WTC11 (cell line): Measurements from ENCODE around the gene NTSR1. TPM values are rescaled to one million over a fixed set of nuclear protein-coding genes. Genes with fewer than 3 reads are reported as not detected.

ENCODE experiments used
- ATAC-seq: fragments of 200-7000 bp; cut with Tn5 transposase; 2 replicates; pipeline ENCODE4 v1.10.0; 2021; ENCODE audit warnings: mild to moderate bottlenecking, moderate library complexity
- CTCF ChIA-PET: fragments of 300-600 bp; sonication (Branson Sonifier 250); formaldehyde crosslinking; loops from one replicate; lab custom pipeline; 2021; ENCODE audit warnings: antibody characterized with exemption; lab: Charles Lee
- POLR2A ChIA-PET: fragments of 350-600 bp; sonication (Branson Sonifier 250); formaldehyde crosslinking; loops from one replicate; lab custom pipeline; 2021; ENCODE audit warnings: antibody characterized with exemption; lab: Charles Lee
- DNase-seq: peaks from one replicate; pipeline ENCODE4 v3.0.0; 2021; ENCODE audit warnings: low spot score
- H3K27ac Mint-ChIP-seq: 2 replicates; pipeline ENCODE4 v1.8.0; 2021; ENCODE audit warnings: mixed read lengths
- H3K27me3 Mint-ChIP-seq: 2 replicates; pipeline ENCODE4 v1.8.0; 2021; ENCODE audit warnings: low read depth, mild to moderate bottlenecking, moderate library complexity, mixed read lengths
- H3K36me3 Mint-ChIP-seq: 2 replicates; pipeline ENCODE4 v1.8.0; 2021; ENCODE audit warnings: mixed read lengths
- H3K4me1 Mint-ChIP-seq: 2 replicates; pipeline ENCODE4 v1.8.0; 2022; ENCODE audit warnings: mixed read lengths
- H3K4me3 Mint-ChIP-seq: 2 replicates; pipeline ENCODE4 v1.8.0; 2021; ENCODE audit warnings: mild to moderate bottlenecking, moderate library complexity, mixed read lengths
- H3K9me3 Mint-ChIP-seq: 2 replicates; pipeline ENCODE4 v1.8.0; 2021; ENCODE audit warnings: mixed read lengths
- CDX4 ChIP-seq: fragments of 250-450 bp; sonication (Bioruptor Pico); IDR thresholded peaks from 2 replicates; pipeline ENCODE4 v1.9.0; 2021; ENCODE audit warnings: moderate library complexity, mild to moderate bottlenecking, inconsistent platforms, borderline replicate concordance
- FOXJ3 ChIP-seq: sonication (generic); formaldehyde crosslinking; IDR thresholded peaks from 2 replicates; pipeline ENCODE4 v1.9.0; 2021; ENCODE audit warnings: missing genetic modification reagents, mild to moderate bottlenecking, borderline replicate concordance
- IRF1 ChIP-seq: sonication (generic); formaldehyde crosslinking; IDR thresholded peaks from 2 replicates; pipeline ENCODE4 v1.8.0; 2023; ENCODE audit warnings: missing genetic modification reagents
- JAZF1 ChIP-seq: fragments of 250-450 bp; sonication (Bioruptor Pico); IDR thresholded peaks from 2 replicates; pipeline ENCODE4 v1.9.0; 2021; ENCODE audit warnings: moderate library complexity, mild to moderate bottlenecking, inconsistent platforms
- MLX ChIP-seq: sonication (generic); formaldehyde crosslinking; IDR thresholded peaks from 2 replicates; pipeline ENCODE4 v1.8.1; 2023; ENCODE audit warnings: mild to moderate bottlenecking, missing genetic modification reagents, moderate library complexity
- MXD4 ChIP-seq: fragments of 250-450 bp; sonication (Bioruptor Pico); IDR thresholded peaks from 2 replicates; pipeline ENCODE4 v1.8.0; 2021; ENCODE audit warnings: mild to moderate bottlenecking, moderate library complexity, borderline replicate concordance
- USF1 ChIP-seq: sonication (generic); formaldehyde crosslinking; IDR thresholded peaks from 2 replicates; pipeline ENCODE4 v1.8.0; 2022; ENCODE audit warnings: mild to moderate bottlenecking, missing genetic modification reagents
- ZNF121 ChIP-seq: sonication (generic); formaldehyde crosslinking; IDR thresholded peaks from 2 replicates; pipeline ENCODE4 v1.8.0; 2023; ENCODE audit warnings: missing genetic modification reagents
- ZNF425 ChIP-seq: fragments of 250-450 bp; sonication (Bioruptor Pico); conservative IDR thresholded peaks from 2 replicates; pipeline ENCODE4 v1.9.0; 2021; ENCODE audit warnings: mild to moderate bottlenecking
- ZNF512 ChIP-seq: sonication (generic); formaldehyde crosslinking; IDR thresholded peaks from 2 replicates; pipeline ENCODE4 v1.8.1; 2022; ENCODE audit warnings: missing genetic modification reagents, borderline replicate concordance
- ZNF532 ChIP-seq: fragments of 250-450 bp; sonication (Bioruptor Pico); IDR thresholded peaks from 2 replicates; pipeline ENCODE4 v1.9.0; 2021; ENCODE audit warnings: mild to moderate bottlenecking, borderline replicate concordance
- total RNA-seq: library from RNA; stranded (reverse); gene quantifications from 3 replicates; pipeline ENCODE4 v1.2.3, GENCODE V29; 2021

NTSR1 gene
- total RNA-seq, 1 experiment from 2014 or later = 0.63 TPM

GRCh38 chr20:62700261-62700930 is 8.2 kb upstream of the NTSR1 start:
- ChIA-PET POLR2A (no interaction called here), CTCF (interaction anchor here (0.9 to 3.3 kb wide), 2 partner anchors 8 to 122 kb away, joined by 3 to 22 read pairs; partner anchors contain the start of gene NTSR1)
- DNase-seq (no peak), ATAC-seq (no peak)
- H3K36me3 Mint-ChIP-seq = no peaks in the 10 kb centered on the region
- H3K9me3 Mint-ChIP-seq = no peaks in the 10 kb centered on the region
- TF ChIP-seq MLX (CRISPR knock-in tag) = no peak
- TF ChIP-seq ZNF425 (CRISPR knock-in tag) = no peak
- TF ChIP-seq MXD4 = no peak
- TF ChIP-seq USF1 (CRISPR knock-in tag) = no peak
- TF ChIP-seq FOXJ3 (CRISPR knock-in tag) = no peak
- TF ChIP-seq ZNF121 = no peak
- no peak for TF ChIP-seq CDX4 (CRISPR knock-in tag)
- no peak for TF ChIP-seq ZNF532 (CRISPR knock-in tag)
- TF ChIP-seq JAZF1 (CRISPR knock-in tag) = no peak
- no peak for TF ChIP-seq IRF1 (CRISPR knock-in tag)
- no peak for TF ChIP-seq ZNF512
- H3K27me3 Mint-ChIP-seq = peaks cover 3% of the 10 kb centered on the region; the same call in 1 of the 2 replicates
- no peak overlapping the region for H3K4me3 Mint-ChIP-seq
- no peak overlapping the region for H3K27ac Mint-ChIP-seq
- no peaks in the 10 kb centered on the region for H3K4me1 Mint-ChIP-seq
